Fibroblast of skin of left quadriceps (primary cell): Measurements from ENCODE around the gene MBNL2.
A peak's percentile ranks its signal among the peaks of the same experiment; 100 is the strongest.

ENCODE experiments used
- DNase-seq, 2 experiments: peaks; one replicate each; pipeline ENCODE4 v3.0.0-alpha.2; 2013; ENCODE audit warnings: low read depth in 2 of 2

The MBNL2 gene

DNA sequence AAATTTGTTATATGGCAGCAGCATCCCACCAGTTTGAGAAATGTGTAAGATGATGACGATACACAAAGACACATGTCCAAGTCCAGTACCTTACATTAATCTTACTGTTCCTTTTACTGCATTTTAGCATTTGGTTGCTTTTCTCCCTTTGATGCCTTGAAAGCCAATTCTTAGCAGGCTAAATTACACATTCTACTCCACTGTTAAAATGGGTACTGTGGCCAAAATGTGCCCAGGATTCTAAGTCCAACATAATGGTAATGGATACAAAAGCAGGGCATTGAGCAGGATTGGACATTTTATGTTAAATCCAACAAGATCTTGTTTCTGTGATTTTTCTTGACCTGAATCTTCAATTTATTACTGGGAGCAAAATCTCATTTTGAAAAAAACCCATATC, 159.1 kb downstream of the MBNL2 start:
- no peak for DNase-seq

DNA sequence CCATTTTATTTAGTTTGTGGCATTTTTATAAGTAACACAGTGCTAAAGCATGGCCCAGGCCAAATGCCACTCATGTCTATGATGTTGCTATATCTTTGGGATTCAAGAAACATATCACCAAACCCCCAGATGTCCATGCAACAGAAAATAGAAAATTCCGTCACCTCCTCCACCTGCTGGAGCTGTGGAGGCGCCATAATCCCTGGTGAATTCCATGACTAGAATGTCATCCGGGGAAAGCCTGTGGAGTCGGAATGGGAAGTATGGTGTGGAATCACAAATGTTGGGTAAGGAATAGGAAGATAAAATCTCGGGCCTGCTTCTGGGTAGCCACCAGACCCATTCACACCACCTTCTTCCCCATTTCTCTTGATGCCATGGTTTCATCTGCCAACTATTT, 160.1 kb downstream of the MBNL2 start:
- DNase-seq: no peak

- DNase-seq: no peak
These were observed 162.2 kb downstream of the MBNL2 start for GRCh38 chr13:97384371-97384770.

- DNase-seq: no peak
These were observed 163.0 kb downstream of the MBNL2 start for GRCh38 chr13:97385146-97385545.

DNA sequence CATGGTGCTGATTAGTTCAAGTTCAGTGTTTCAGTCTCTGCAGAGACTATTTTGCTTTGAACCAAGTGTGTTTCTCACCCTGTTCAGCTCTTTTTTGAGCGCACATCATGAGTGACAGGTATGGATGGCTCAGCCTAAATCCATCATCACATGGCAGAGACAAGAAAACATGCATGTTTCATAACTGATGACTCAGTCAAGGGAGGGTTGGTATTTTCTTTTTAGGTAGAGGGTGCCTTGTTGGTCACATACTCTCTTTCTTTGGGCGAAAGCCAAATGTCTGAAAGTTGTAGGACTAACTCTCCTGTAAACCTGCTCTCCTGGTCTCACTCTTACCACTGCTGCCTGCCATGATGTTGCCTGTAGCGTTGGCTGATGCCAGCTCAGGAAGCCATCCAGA, 163.7 kb downstream of the MBNL2 start:
- no peak for DNase-seq

- DNase-seq: no peak
These were observed 164.8 kb downstream of the MBNL2 start for GRCh38 chr13:97386801-97387484.

DNA sequence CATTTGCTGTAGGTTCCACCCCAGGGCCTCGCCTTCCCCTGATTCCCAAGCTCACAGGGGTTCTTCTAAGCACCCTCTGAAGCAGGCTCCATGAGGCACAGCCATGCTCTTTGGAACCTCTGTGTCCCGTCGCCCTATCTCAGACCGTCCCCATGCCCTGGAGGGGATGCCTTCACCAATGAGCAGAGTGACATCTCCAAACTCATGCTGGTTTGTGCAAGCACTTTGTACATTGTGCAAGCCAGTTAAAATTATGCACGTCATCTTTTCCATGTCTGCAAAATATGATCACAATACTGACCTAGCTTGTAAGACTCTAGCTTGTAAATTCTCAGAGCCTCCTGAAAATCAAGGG, 165.3 kb downstream of the MBNL2 start:
- DNase-seq: no peak

GRCh38 chr13:97387890-97388289, 165.8 kb downstream of the MBNL2 start:
- no peak for DNase-seq

- DNase-seq: no peak
These were observed 166.2 kb downstream of the MBNL2 start for GRCh38 chr13:97388373-97388772.

DNA sequence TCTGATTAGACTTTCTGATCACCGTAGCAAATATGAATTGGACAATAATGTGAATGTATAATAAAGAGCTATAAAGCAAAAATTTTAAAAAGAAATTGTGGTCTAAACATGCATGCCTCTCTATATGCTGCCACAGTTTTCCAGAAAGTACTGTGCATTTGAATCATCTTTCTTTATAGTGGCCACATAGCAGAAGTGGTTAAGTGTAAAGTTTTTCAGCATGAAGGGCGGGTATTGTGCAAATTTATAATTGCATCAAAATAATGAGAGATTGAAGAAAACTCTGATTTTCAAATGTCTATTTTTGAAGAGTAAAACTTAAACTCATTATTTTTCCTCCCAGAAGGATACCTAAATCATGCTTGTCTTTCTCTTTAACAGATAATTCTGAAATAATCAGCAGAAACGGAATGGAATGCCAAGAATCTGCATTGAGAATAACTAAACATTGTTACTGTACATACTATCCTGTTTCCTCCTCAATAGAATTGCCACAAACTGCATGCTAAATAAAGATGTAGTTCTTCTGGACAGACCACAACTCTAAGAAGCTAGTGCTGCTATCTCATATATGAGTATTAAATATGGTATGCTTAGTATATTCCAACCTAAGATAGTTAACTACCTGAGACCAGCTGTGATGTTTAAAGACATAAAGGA, 168.9 kb downstream of the MBNL2 start:
- peak; percentile 20 to 27 for DNase-seq

- no peak for DNase-seq
These were observed 169.9 kb downstream of the MBNL2 start for GRCh38 chr13:97392020-97392419.

- DNase-seq: no peak
These were observed 172.4 kb downstream of the MBNL2 start for GRCh38 chr13:97394542-97394941.

DNA sequence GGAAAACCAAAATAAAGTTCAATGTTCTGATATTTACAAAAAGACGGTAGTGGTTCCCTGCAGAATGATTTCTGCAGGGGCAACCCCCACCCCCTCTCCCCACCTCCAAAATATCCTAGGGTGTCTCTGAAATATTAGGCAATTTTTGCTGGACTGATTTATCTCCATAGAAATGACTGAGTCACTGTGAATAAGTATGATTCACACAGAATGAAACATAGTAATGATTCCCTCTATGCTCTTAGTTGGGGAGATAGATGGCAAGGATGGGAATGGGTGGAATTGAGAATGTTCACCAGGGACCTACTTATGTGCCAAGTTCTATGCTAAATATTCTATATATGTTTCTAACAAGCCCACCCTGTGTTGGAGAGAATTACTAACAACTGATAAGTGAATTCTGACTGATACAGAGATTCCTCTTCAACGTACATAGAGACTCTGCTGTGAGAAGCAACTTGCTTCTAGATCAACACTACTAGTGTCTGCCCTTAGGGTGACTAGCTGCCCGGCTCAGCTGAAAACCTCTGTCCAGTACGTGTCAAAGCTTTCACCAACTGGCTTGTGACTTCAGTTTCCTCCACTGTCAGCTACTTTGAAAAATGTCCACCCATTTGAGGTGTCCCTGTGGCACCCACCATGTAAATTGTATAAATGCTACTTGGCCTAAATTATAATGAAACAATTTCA, 173.5 kb downstream of the MBNL2 start:
- DNase-seq: peak in 1 of 2 experiments; percentile 28

DNA sequence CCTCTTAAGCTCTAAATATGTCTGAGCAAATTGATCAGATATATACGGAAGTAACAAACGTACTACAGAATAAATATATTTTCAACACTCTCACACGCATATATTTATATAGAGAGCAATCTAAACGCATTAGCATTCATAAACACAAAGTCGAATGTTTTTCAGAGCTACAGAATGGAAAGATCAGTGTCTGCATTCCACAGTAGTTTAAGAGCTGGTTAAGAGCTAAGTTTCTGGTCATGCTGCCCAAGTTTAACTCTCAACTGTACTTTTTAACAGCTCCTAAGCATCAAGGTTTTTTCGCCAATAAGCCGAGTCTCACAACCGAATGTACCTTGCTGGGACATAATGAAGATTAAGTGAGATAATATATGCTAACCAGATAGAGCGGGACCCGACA, 175.1 kb downstream of the MBNL2 start:
- DNase-seq: no peak

DNA sequence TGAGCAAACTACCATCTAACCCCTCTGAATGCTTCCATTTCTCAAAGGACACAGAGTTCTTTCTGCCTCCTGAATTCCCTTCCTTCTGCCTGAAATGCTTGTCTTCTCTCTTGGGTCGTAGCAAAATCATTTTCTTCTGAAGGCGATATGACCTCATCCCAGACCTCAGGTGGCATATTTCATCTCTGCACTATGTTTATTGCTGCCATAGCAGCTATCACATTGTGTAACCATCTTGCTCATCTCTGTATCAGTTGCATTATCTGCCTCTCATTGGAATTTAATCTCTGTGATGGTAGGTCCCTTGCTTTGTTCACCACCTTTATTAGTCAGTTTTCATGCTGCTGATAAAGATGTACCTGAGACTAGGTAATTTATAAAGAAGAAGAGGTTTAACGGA, 179.3 kb downstream of the MBNL2 start:
- DNase-seq: no peak

DNA sequence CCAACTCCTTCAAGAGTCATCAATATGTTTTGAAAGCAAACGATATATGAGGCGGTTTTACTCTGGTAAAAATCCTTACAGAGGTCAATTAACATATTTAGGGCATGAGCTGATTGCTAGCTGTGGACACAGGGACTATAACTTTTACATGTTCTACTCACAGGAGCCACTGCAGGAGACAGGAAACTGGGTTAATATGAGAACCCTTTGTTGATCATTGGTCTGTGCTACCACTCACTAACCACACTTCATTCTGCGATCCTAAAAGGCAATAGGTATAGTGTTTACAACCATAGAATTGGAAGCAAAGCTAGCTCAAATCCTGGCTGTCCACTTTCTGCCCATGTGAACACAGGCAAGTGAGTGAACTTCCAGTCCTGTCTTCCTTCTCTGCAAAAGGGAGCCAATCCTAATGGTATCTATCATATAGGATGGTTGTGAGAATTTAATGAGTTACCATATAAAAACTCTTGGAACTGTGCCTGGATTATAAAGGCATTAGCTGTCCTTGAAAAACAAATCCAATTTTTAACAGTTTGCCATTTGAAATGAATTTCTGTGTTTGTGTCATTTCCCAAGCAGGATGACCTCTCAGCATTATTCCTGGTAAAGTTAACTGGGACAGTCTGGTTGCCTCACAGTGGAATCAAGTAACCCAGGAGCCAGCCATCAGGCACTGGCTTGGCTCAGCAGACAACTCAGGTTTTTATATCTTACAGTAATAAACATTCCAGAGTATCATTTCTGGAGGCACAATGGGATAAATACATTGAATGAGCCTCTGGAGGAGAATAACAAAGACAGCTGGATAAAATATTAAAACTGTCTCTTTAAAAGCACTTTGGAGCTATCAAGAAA, 182.0 kb downstream of the MBNL2 start:
- DNase-seq: no peak

GRCh38 chr13:97407540-97407939, 185.4 kb downstream of the MBNL2 start:
- DNase-seq: no peak

DNA sequence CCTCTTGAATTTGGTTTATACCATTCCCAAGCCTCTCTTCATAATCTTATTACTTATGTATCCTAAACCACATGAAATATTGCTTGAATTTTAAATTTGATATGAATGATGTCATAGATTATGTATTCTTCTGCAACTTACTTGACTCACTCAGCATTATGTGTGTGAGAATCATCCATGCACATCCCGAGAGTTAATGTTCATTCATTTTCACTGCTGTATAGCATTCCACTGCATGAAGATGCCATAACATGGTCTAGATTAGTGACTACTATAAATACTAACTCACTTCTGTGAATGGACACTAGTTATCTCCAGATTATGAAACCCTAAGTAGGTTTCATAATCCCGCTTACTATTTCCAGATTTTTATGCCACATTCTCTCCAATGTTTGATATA, 186.8 kb downstream of the MBNL2 start:
- no peak for DNase-seq

DNA sequence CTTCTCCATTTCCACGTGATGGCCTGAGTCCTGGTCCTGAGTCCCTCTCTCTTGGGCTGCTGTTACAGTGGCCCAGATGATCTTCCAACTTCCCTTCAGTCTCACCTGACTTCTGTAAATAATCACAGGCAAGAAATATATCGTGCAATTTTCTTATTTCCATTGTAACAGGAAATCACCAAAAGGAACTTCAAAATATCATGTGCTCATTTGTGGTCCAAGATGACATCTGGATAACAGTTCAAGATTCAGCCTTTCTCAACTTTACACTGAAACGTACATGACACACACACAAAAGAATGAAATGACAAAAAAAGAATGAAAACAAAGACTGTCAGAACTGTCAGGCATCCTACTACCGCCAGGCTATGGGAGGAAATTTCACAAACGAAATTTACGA, 189.9 kb downstream of the MBNL2 start:
- DNase-seq: no peak

GRCh38 chr13:97413694-97414093, 191.6 kb downstream of the MBNL2 start:
- no peak for DNase-seq

GRCh38 chr13:97414392-97414791, 192.3 kb downstream of the MBNL2 start:
- DNase-seq: no peak

- DNase-seq: no peak
These were observed 195.6 kb downstream of the MBNL2 start for GRCh38 chr13:97417698-97418097.
